Fibroblast of lung (primary cell): ENCODE data around the gene HAPSTR1. TPM values are rescaled to one million over a fixed set of nuclear protein-coding genes. Genes with fewer than 3 reads are reported as not detected.

ENCODE experiments used
- DNase-seq, 2 donors: peaks; one replicate each; pipeline versions ENCODE4 v3.0.0 to v3.0.0-alpha.2; 2010; ENCODE audit warnings: low read depth in 2 of 2
- H2AFZ ChIP-seq: 2 replicates; pipeline ENCODE4 v1.5.1; 2012; ENCODE audit warnings: low read length, control low read depth, inconsistent platforms
- H3K27ac ChIP-seq: 2 replicates; pipeline ENCODE4 v1.5.1; 2011; ENCODE audit warnings: low read length, control low read depth; ENCODE audit not compliant: insufficient read depth
- H3K27me3 ChIP-seq: 2 replicates; pipeline ENCODE4 v1.5.1; 2011; ENCODE audit warnings: mild to moderate bottlenecking, low read length; ENCODE audit not compliant: control insufficient read depth, insufficient read depth
- H3K36me3 ChIP-seq: 2 replicates; pipeline ENCODE4 v1.5.1; 2011; ENCODE audit warnings: low read length; ENCODE audit not compliant: control insufficient read depth, insufficient read depth
- H3K4me1 ChIP-seq: 2 replicates; pipeline ENCODE4 v1.5.1; 2011; ENCODE audit warnings: low read length; ENCODE audit not compliant: control insufficient read depth, insufficient read depth; ENCODE audit errors: extremely low read depth
- H3K4me2 ChIP-seq: 2 replicates; pipeline ENCODE4 v1.5.1; 2011; ENCODE audit warnings: low read length, control low read depth; ENCODE audit not compliant: insufficient read depth; ENCODE audit errors: extremely low read depth
- H3K4me3 ChIP-seq, 4 experiments: fragments of 200-600 bp in 1 of 4; sonication (generic) in 1 of 4; replicated peaks in 1 of 4; 2 replicates each; pipeline ENCODE4 v1.5.1; 2011 to 2016; ENCODE audit warnings: low read length in 4 of 4, low read depth in 3 of 4, mild to moderate bottlenecking in 3 of 4, control low read depth in 2 of 4, inconsistent platforms in 1 of 4, mixed read lengths in 1 of 4; ENCODE audit not compliant: insufficient read depth in 1 of 4; ENCODE audit errors: control extremely low read depth in 1 of 4
- H3K79me2 ChIP-seq: 2 replicates; pipeline ENCODE4 v1.5.1; 2012; ENCODE audit warnings: mild to moderate bottlenecking, low read length, inconsistent platforms; ENCODE audit not compliant: control insufficient read depth, insufficient read depth
- H3K9ac ChIP-seq: 2 replicates; pipeline ENCODE4 v1.5.1; 2011; ENCODE audit warnings: mild to moderate bottlenecking, low read length, control low read depth; ENCODE audit not compliant: insufficient read depth
- H3K9me3 ChIP-seq: 2 replicates; pipeline ENCODE4 v1.5.1; 2012; ENCODE audit warnings: low read depth, low read length; ENCODE audit not compliant: control insufficient read depth, insufficient read depth
- H4K20me1 ChIP-seq: 2 replicates; pipeline ENCODE4 v1.5.1; 2011; ENCODE audit warnings: low read length; ENCODE audit not compliant: control insufficient read depth, insufficient read depth; ENCODE audit errors: extremely low read depth
- EZH2 ChIP-seq: IDR thresholded peaks from 2 replicates; pipeline ENCODE4 v1.5.1; 2012; ENCODE audit warnings: low read length, control low read depth, mild to moderate bottlenecking; ENCODE audit errors: missing control alignments
- polyA plus RNA-seq, 2 donors: library from polyadenylated mRNA; depleted of rRNA in 1 of 2; stranded (reverse) in 1 of 2; unstranded in 1 of 2; fragments of >200 nt; gene quantifications; 2 replicates each; pipeline ENCODE4 v1.2.1, GENCODE V29; 2011 to 2012; ENCODE audit warnings: missing spikeins in 1 of 2
- total RNA-seq: library from RNA; depleted of rRNA; stranded (reverse); fragments of >200 nt; gene quantifications from 2 replicates; pipeline ENCODE4 v1.2.1, GENCODE V29; 2014
- TF ChIP-seq, protein P1 (sequence below), 2 donors: IDR thresholded peaks in 1 of 2; conservative IDR thresholded peaks in 1 of 2; 1 replicate in 1 of 2; 2 replicates in 1 of 2; pipeline ENCODE4 v1.5.1; 2011 to 2012; ENCODE audit warnings: low read length in 2 of 2, control low read depth in 1 of 2, inconsistent platforms in 1 of 2, low read depth in 1 of 2, mild to moderate bottlenecking in 1 of 2

The HAPSTR1 gene
- total and polyA plus RNA-seq, 2 donors (not counting 1 experiment from before 2014, with no cell fraction given) = 37.5 to 57.3 TPM

DNA sequence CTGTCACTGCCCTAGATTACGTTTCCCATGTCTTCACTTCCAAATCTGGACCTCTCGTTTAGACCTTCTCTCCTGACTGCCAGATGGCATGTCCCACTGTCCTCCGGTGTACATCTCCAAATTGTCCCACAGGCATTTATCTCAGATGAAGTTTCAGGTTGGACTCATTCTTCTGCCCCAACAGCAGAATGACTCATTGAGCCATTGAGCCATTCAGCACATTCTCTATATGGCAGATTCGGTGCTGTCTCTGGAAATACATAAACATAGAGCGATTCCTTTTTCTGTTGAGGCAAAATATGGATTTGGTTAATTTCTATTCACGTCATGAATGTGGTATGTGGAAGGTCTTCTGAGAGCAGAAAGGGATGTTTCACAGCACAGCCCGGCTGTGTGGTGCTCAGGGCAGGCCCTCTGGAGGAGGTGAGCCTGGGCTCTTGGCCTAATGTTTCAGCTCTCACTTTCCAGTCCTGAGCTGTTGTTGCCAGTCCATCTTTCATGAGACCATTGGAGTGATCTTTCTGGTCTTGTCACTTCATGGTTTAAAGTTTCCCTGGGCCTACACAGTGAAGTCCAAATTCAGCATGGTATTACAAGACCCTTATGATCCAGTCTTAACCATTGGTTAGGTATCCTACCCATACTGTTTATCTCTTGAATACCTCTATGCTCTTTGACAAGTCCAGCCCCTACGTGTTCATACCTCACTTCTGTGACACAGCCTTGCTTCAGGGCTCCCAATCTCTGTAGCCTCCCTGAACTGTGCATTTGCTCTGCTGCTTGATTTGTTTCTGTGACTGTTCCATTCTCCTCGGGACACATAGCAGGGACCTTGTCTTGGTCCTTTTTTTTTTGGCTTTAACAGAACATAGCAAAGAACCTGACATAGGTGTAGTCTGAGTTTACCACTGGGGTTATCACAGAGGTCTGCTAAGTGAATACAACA lies 15.9 kb downstream of the HAPSTR1 start:
- Histone ChIP-seq H3K9me3 (no peaks in the 10 kb centered on the region), H4K20me1 (peaks cover 5% of the 10 kb centered on the region), H3K27me3 (no peaks in the 10 kb centered on the region), H3K4me1 (peaks cover 24% of the 10 kb centered on the region), H3K27ac (peak overlapping the region; percentile 72), H3K36me3 (peaks cover 20% of the 10 kb centered on the region), H2AFZ (no peak overlapping the region), H3K4me2 (peak overlapping the region; percentile 48), H3K4me3 (no peak overlapping the region), H3K9ac (peak overlapping the region; percentile 13), H3K79me2 (peaks cover 99% of the 10 kb centered on the region)
- DNase-seq = no peak
- TF ChIP-seq EZH2 = no peak
- TF ChIP-seq, protein P1, sequence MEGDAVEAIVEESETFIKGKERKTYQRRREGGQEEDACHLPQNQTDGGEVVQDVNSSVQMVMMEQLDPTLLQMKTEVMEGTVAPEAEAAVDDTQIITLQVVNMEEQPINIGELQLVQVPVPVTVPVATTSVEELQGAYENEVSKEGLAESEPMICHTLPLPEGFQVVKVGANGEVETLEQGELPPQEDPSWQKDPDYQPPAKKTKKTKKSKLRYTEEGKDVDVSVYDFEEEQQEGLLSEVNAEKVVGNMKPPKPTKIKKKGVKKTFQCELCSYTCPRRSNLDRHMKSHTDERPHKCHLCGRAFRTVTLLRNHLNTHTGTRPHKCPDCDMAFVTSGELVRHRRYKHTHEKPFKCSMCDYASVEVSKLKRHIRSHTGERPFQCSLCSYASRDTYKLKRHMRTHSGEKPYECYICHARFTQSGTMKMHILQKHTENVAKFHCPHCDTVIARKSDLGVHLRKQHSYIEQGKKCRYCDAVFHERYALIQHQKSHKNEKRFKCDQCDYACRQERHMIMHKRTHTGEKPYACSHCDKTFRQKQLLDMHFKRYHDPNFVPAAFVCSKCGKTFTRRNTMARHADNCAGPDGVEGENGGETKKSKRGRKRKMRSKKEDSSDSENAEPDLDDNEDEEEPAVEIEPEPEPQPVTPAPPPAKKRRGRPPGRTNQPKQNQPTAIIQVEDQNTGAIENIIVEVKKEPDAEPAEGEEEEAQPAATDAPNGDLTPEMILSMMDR (conservative IDR thresholded peaks at IDR 0.05 in 1 of 2, IDR thresholded peaks at IDR 0.05 in 1 of 2; ENCODE audit: low read depth in 1 of 2, low read length in 2 of 2) = no peak

DNA sequence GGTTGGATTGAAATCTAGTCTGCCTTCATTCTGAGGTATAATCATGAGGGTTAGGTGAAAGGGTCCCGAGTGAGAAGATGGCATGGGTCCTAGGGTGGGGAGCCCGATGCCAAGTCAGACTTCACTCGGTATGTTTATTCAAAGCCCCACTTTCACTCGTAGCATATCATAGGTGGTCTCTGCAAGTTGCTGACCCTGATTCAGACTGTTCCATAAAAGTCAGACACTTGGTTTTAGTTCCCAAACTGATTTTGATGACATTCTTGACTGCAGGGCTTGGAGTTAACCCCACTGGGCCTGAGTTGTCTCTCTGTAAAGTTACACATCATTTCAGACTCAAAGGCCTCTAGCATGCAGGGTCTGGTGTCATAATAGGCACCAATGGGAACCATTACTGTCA lies 17.8 kb downstream of the HAPSTR1 start:
- Histone ChIP-seq H3K36me3 (peaks cover 10% of the 10 kb centered on the region), H3K9ac (no peak overlapping the region)

More for the DNA sequence above, 17.8 kb downstream of the HAPSTR1 start:
- Histone ChIP-seq H2AFZ (no peak overlapping the region), H3K4me2 (no peak overlapping the region), H3K27ac (peak overlapping the region; percentile 11), H3K4me1 (peaks cover 27% of the 10 kb centered on the region), H3K9me3 (no peaks in the 10 kb centered on the region), H4K20me1 (peaks cover 5% of the 10 kb centered on the region), H3K27me3 (no peaks in the 10 kb centered on the region), H3K4me3 (no peak overlapping the region), H3K79me2 (peaks cover 100% of the 10 kb centered on the region)
- TF ChIP-seq, protein P1 (conservative IDR thresholded peaks at IDR 0.05 in 1 of 2, IDR thresholded peaks at IDR 0.05 in 1 of 2; ENCODE audit: low read depth in 1 of 2, low read length in 2 of 2) = no peak
- no peak for TF ChIP-seq EZH2
- no peak for DNase-seq
